ENCODE data around the gene LRAT.

Gene LRAT

GRCh38 chr4:154740462-154740861 lies 3.3 kb upstream of the LRAT start:
- TF ChIP-seq GATA3 (IDR thresholded peaks at IDR 0.05; ENCODE audit: low read depth, low read length) (no peak), GATA2 (IDR thresholded peaks at IDR 0.05; ENCODE audit: low read depth, low read length) (no peak)

GRCh38 chr4:154741131-154741665 lies 2.6 kb upstream of the LRAT start:
- TF ChIP-seq GATA2 (IDR thresholded peaks at IDR 0.05; ENCODE audit: low read depth, low read length), result no peak
- TF ChIP-seq GATA3 (IDR thresholded peaks at IDR 0.05; ENCODE audit: low read depth, low read length), result no peak

DNA sequence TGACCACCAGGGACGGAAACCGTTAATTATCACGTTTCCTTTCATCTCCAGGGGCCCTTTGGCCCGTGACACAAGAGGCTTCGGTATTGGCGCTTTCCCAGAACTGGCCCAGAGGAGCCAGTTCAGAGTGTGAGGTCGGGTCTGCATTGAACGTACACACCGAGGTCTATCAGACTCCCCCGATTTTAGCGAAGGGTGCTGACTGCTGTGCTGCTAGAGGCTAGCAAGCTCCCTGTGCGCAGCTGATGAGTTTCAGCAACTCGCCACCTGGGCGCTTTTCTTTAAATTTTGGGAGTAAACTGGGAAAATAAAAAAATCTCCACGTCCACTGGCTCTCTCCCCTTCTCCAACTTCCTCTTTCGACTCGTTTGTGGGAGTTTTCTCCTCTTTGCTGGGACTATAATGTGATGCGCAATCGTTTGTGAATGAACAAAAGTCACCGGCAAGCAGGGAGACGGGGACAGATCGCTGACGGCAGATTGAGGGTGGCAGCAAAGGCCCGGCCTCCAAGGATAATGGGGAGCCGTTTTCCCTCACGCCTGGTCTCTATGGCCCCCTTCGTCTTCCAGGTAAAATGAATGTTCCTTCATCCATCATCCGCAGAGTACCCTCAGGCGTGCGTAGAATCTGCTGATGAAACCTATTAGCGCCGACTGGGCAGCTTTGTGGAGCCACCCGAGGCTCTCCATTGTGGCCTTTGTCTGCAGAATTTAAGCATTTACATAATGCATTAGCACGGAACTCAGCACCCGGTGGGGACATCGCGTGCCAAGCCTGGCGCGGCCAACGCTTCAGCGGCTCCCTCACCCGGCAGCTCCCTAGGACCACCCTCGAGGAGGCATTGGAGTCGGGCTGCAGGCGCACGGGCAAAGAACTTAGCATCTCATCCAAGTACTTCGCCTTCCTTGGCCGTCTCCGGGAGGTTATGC lies 1.6 kb upstream of the LRAT start:
- TF ChIP-seq GATA3 (IDR thresholded peaks at IDR 0.05; ENCODE audit: low read depth, low read length) (no peak), GATA2 (IDR thresholded peaks at IDR 0.05; ENCODE audit: low read depth, low read length) (no peak)

DNA sequence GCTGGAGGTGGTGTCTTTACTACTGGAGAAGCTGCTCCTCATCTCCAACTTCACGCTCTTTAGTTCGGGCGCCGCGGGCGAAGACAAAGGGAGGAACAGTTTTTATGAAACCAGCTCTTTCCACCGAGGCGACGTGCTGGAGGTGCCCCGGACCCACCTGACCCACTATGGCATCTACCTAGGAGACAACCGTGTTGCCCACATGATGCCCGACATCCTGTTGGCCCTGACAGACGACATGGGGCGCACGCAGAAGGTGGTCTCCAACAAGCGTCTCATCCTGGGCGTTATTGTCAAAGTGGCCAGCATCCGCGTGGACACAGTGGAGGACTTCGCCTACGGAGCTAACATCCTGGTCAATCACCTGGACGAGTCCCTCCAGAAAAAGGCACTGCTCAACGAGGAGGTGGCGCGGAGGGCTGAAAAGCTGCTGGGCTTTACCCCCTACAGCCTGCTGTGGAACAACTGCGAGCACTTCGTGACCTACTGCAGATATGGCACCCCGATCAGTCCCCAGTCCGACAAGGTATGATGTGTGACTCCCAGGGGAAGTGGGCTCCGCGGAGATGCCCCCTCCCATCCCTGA lies 634 bp downstream of the LRAT start:
- TF ChIP-seq GATA3 (IDR thresholded peaks at IDR 0.05; ENCODE audit: low read depth, low read length), result no peak
- no peak for TF ChIP-seq GATA2 (IDR thresholded peaks at IDR 0.05; ENCODE audit: low read depth, low read length)

GRCh38 chr4:154757713-154758112 lies 13.9 kb downstream of the LRAT start:
- TF ChIP-seq GATA2 (IDR thresholded peaks at IDR 0.05; ENCODE audit: low read depth, low read length) (no peak), GATA3 (IDR thresholded peaks at IDR 0.05; ENCODE audit: low read depth, low read length) (no peak)

DNA sequence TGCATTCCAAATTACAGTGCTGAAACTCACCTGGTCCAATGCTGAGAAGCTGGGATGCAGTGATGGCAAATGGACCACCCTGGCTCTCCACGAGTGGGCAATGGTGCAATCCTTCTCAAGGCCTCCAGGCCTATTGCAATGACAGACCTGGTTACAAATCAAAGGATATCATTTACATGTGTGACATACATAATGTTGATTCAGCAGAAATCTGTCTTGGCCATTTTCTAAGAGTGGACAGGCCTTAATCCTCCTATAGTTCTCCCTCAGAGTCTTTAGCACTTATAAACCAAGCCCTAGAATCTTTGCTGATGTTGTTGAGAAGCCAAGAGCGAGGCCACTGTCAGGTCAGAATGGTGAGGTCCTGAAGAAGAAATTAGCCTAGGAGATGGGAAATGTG lies 17.1 kb downstream of the LRAT start:
- TF ChIP-seq GATA3 (IDR thresholded peaks at IDR 0.05; ENCODE audit: low read depth, low read length) (no peak), GATA2 (IDR thresholded peaks at IDR 0.05; ENCODE audit: low read depth, low read length) (no peak)

DNA sequence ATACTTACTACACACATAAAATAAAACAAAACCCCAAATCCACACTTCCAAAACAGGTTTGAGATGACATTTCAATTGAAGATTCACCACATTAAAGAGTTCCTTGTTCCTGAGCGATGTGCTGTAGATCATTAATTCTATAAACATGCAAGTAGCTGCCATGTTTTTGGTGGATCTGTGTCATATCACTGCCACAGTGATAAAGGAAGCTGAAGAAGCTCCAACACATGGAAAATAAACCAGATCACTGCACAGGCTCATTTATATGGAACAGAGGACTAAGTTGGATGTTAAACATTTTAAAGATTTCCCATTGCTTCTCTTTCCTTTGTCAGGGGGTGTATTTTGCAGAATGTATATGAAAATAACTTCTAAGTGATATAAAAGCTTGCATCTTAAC lies 34.5 kb downstream of the LRAT start:
- TF ChIP-seq GATA2 (IDR thresholded peaks at IDR 0.05; ENCODE audit: low read depth, low read length) (no peak), GATA3 (IDR thresholded peaks at IDR 0.05; ENCODE audit: low read depth, low read length) (no peak)

DNA sequence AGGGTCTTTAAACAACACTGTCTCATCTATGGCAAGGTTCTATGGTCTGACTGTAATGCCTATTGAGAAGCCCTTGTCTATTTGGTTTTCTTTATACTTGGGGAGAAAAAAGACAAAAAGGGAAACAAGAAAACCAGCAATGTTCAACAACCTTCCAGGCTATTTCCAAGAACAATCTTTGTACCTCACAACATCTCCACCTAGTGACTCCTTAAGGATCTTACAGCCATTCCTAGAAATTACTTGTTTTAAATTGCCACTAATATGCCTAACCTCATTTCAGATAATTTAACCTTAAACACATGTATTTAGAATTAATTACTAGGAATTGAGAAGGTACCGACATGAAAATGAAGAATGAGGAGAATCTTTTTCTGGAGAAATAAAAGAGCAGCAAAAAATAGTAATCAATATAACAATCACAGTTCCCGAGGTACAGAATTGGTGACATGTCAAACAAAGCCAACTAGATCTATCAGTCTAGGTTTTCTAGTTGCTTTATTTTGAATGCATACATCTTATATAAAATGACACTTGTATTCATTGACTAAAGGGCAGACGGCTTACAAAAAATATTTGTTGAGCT lies 35.7 kb downstream of the LRAT start:
- TF ChIP-seq GATA2 (IDR thresholded peaks at IDR 0.05; ENCODE audit: low read depth, low read length) (no peak), GATA3 (IDR thresholded peaks at IDR 0.05; ENCODE audit: low read depth, low read length) (no peak)

DNA sequence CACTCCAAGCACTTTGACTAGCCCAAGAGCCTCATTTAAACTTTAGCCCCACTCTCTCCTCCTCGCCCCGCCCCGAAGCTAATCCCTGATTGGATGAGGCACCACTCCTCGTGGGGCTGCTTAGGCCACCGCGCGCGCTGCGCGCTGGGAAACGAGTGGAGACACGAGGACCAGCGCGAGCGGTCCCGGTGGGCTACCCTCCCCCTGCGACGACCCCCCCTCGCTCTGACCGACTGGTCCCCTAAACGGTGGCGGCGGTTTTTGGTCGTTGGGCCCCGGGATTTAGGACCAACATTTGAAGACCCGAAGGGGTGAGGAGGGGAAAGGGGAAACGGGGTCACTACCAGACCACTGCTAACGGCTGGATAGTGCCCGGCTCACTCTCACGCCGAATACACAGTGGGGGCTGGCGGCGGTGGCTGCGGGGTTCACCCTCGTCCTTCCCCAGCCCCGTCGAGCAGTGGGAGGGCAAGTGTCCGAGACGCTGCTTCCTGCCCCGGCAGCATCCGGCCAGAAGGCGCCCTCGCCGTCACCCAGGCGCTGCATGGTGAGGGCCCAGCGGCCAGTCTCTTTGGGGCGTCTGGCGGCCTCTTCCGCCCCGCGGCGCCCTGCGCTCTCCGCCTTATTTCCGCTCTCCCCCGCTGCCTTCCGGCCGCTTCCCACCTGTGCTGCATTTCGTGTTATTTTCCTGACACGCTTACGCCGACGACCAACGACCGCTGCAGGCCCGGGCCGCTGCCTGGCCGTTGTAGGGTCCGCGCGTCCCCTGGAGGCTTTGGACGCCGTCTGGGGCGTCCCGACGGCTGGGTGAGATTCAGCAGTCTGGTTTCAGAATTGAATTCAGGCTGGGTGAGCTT lies 37.6 kb downstream of the LRAT start, which contains the start of gene RBM46:
Gene RBM46, plus strand, starts transcription at position 147 of the 857 bp plus-strand sequence. CDS start 15,481 bp downstream, outside the sequence.
- no peak for TF ChIP-seq GATA2 (IDR thresholded peaks at IDR 0.05; ENCODE audit: low read depth, low read length)
- TF ChIP-seq GATA3 (IDR thresholded peaks at IDR 0.05; ENCODE audit: low read depth, low read length), result no peak

GRCh38 chr4:154781983-154782293 lies 38.1 kb downstream of the LRAT start:
- TF ChIP-seq GATA2 (IDR thresholded peaks at IDR 0.05; ENCODE audit: low read depth, low read length), result no peak
- TF ChIP-seq GATA3 (IDR thresholded peaks at IDR 0.05; ENCODE audit: low read depth, low read length), result no peak
